GM12878 (cell line): ENCODE measurements around the gene MORN4. TPM values are rescaled to one million over a fixed set of nuclear protein-coding genes. Genes with fewer than 3 reads are reported as not detected.

Experiments
- ATAC-seq: fragments of 200-7000 bp; cut with Tn5 transposase; 3 replicates; pipeline ENCODE4 v1.9.1; 2020; ENCODE audit warnings: mild to moderate bottlenecking, moderate library complexity
- BruUV-seq: library from RNA; stranded (reverse); fragments of 400-500 nt; replicated peaks from 2 replicates; lab custom pipeline; 2021; lab: Mats Ljungman, UMichigan
- CTCF ChIA-PET: fragments of 300-600 bp; sonication (Branson Sonifier 250); formaldehyde crosslinking; extraction: SDS; loops from one replicate; lab custom pipeline; 2021; ENCODE audit warnings: inconsistent platforms; lab: Yijun Ruan, JAX
- POLR2A ChIA-PET: fragments of 350-600 bp; formaldehyde crosslinking; extraction: SDS; loops from one replicate; lab custom pipeline; 2021; ENCODE audit warnings: inconsistent platforms; lab: Charles Lee
- RAD21 ChIA-PET: fragments of 300-600 bp; sonication (Branson Sonifier 250); formaldehyde crosslinking; loops from one replicate; lab custom pipeline; 2023; ENCODE audit warnings: antibody characterized with exemption; ENCODE audit not compliant: unreplicated experiment; lab: Charles Lee
- SMC1A ChIA-PET: fragments of 300-600 bp; sonication (Branson Sonifier 250); formaldehyde crosslinking; loops from one replicate; lab custom pipeline; 2023; ENCODE audit not compliant: unreplicated experiment, uncharacterized antibody; lab: Charles Lee
- DNase-seq: peaks from one replicate; pipeline ENCODE4 v3.0.0-alpha.2; 2011; ENCODE audit warnings: low read depth, low spot score
- FAIRE-seq: peaks from 3 replicates; lab custom pipeline; 2011; peaks lifted over from hg19 to GRCh38; lab: Jason Lieb, UNC
- H2AFZ ChIP-seq: 2 replicates; pipeline ENCODE4 v1.6.0; 2011; ENCODE audit warnings: low read depth, low read length, control low read depth; ENCODE audit not compliant: control insufficient read depth
- H3K27ac ChIP-seq: 2 replicates; pipeline ENCODE4 v1.5.1; 2011; ENCODE audit warnings: control low read depth; ENCODE audit not compliant: control insufficient read depth, insufficient read depth
- H3K27me3 ChIP-seq, 2 experiments: replicated peaks in 1 of 2; 2 replicates each; pipeline versions ENCODE4 v1.6.0 to v1.6.1; 2011; ENCODE audit warnings: low read length in 1 of 2; ENCODE audit not compliant: control insufficient read depth in 2 of 2, insufficient read depth in 2 of 2
- H3K36me3 ChIP-seq, 2 experiments: 2 replicates each; pipeline ENCODE4 v1.5.1; 2011; ENCODE audit warnings: low read length in 1 of 2; ENCODE audit not compliant: control insufficient read depth in 2 of 2, insufficient read depth in 2 of 2
- H3K4me1 ChIP-seq: 2 replicates; pipeline ENCODE4 v1.6.1; 2011; ENCODE audit warnings: mild to moderate bottlenecking, low read length, moderate library complexity, mixed read lengths; ENCODE audit not compliant: control insufficient read depth, insufficient read depth
- H3K4me2 ChIP-seq: 2 replicates; pipeline ENCODE4 v1.6.0; 2011; ENCODE audit warnings: control low read depth; ENCODE audit not compliant: control insufficient read depth, insufficient read depth
- H3K4me3 ChIP-seq: fragments of 200-600 bp; sonication (generic); 2 replicates; pipeline ENCODE4 v1.5.1; 2016
- H3K79me2 ChIP-seq: 2 replicates; pipeline ENCODE4 v1.6.0; 2011; ENCODE audit warnings: low read length; ENCODE audit not compliant: control insufficient read depth, insufficient read depth
- H3K9ac ChIP-seq: 2 replicates; pipeline ENCODE4 v1.8.0; 2011; ENCODE audit warnings: low read length, control low read depth, mixed read lengths; ENCODE audit not compliant: control insufficient read depth, insufficient read depth
- H3K9me3 ChIP-seq: replicated peaks from 3 replicates; pipeline ENCODE4 v1.5.1; 2011; ENCODE audit warnings: mild to moderate bottlenecking, low read length; ENCODE audit not compliant: control insufficient read depth, insufficient read depth
- H4K20me1 ChIP-seq: 2 replicates; pipeline ENCODE4 v1.6.0; 2011; ENCODE audit not compliant: control insufficient read depth, insufficient read depth
- ASH2L ChIP-seq: fragments of 300-600, 200-600 bp; sonication (generic); IDR thresholded peaks from 2 replicates; pipeline ENCODE4 v1.6.1; 2017; ENCODE audit warnings: low read depth, mild to moderate bottlenecking, borderline replicate concordance
- IKZF1 ChIP-seq: fragments of 450-650 bp; conservative IDR thresholded peaks from 2 replicates; pipeline ENCODE4 v1.6.1; 2017; ENCODE audit warnings: antibody characterized with exemption, mild to moderate bottlenecking
- KAT2A ChIP-seq: conservative IDR thresholded peaks from 2 replicates; pipeline ENCODE4 v1.6.1; 2011; ENCODE audit warnings: low read depth, low read length; ENCODE audit not compliant: control insufficient read depth
- LARP7 ChIP-seq: fragments of 450-650 bp; IDR thresholded peaks from 2 replicates; pipeline ENCODE4 v1.6.1; 2017; ENCODE audit warnings: mild to moderate bottlenecking
- PML ChIP-seq: IDR thresholded peaks from 2 replicates; pipeline ENCODE4 v1.6.1; 2012; ENCODE audit warnings: low read length, inconsistent platforms
- TCF7 ChIP-seq: IDR thresholded peaks from 2 replicates; pipeline ENCODE4 v1.6.1; 2014; ENCODE audit warnings: antibody characterized with exemption, borderline replicate concordance
- WGBS: methylation state at CpG from one replicate; pipeline ENCODE4 v1.1.6; 2016; ENCODE audit warnings: low lambda C conversion rate; ENCODE audit not compliant: insufficient replicate concordance, insufficient coverage; ENCODE audit errors: missing lambda C conversion rate; 5-methylcytosine and 5-hydroxymethylcytosine counted together
- in situ Hi-C: fragments of 300-500 bp; cut with MboI; formaldehyde crosslinking; loops from 9 replicates; pipeline ENCODE4 v1.14.3; 2018; ENCODE audit warnings: mixed read lengths
- intact Hi-C: fragments of 100-400 bp; cut with micrococcal nuclease; formaldehyde crosslinking; loops from one replicate; pipeline ENCODE4 v1.14.2; 2022; ENCODE audit not compliant: unreplicated experiment
- polyA plus RNA-seq, 11 experiments: library from polyadenylated mRNA; depleted of rRNA in 4 of 11; unstranded in 6 of 11; stranded (reverse) in 5 of 11; fragments of >200 nt; fragmentation: Nextera tagmentation in 4 of 11; fragmentation: Illumina TruSeq in 1 of 11; extraction: Ambion mirVana in 4 of 11; extraction: Trizol in 1 of 11; gene quantifications; 1 replicate in 1 of 11; 2 replicates in 10 of 11; pipeline versions ENCODE4 v1.2.1 to v1.2.3, GENCODE V29; 2011 to 2016; ENCODE audit warnings: inconsistent platforms in 2 of 11, missing spikeins in 2 of 11, low read depth in 1 of 11
- total RNA-seq, 4 experiments: library from RNA; depleted of rRNA in 3 of 4; stranded (reverse); fragments of >200 nt in 3 of 4; fragmentation: Illumina TruSeq in 1 of 4; extraction: Trizol in 1 of 4; gene quantifications; 2 replicates each; pipeline versions ENCODE4 v1.2.1 to v1.2.3, GENCODE V29; 2013 to 2021
- TF ChIP-seq, protein P1 (sequence below): IDR thresholded peaks from 2 replicates; pipeline ENCODE4 v1.6.1; 2011; ENCODE audit warnings: borderline replicate concordance, low read depth, mild to moderate bottlenecking, moderate library complexity, low read length; ENCODE audit not compliant: insufficient read depth, poor library complexity, severe bottlenecking

Gene MORN4
- total and polyA plus RNA-seq, 10 of the 15 experiments (the other 5 are each of a cell fraction or from before 2014, with no cell fraction given), result 1.3 to 5.5 (median 2.6) TPM

DNA sequence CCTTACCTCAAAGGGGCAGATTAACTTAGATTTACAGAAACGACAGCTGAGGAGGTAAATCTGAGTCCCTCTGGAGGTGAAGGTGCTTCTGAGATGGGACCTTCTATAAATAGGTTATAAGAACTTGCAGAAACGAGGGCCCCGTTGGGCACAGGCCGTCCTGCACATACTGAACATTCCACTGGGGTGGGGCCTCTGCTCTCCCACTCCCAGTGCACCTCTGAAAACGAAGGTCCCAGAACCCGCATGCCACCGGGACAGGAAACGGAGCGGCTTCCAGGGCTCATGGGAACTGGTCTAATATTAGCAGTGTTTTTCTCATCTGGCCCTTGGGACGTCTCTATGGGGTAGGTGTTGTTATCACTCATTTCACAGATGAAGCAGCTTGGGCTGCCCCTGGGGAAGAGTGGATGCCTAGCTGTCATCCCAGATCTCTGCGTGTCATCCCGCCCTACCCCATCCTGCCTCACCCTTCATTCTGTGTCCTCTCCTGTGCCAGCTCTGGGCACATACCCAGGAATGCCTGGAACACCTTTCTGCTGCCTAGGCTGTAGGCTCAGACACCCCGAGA, 24.2 kb downstream of the MORN4 start:
- WGBS, result 46% methylated on average over 13 of the region's 13 CpGs

More for the DNA sequence above, 24.2 kb downstream of the MORN4 start:
- no peak for FAIRE-seq
- POLR2A ChIA-PET, result no interaction called here
- H3K4me2 ChIP-seq, result no peak overlapping the region
- no peak overlapping the region for H3K27ac ChIP-seq
- H3K79me2 ChIP-seq, result no peaks in the 10 kb centered on the region
- no peak for ATAC-seq
- in situ Hi-C loops (no loop called here), intact Hi-C loops (no loop called here)
- SMC1A ChIA-PET, result interaction anchor here (1.0 to 1.5 kb wide), 2 partner anchors 16 to 57 kb away, joined by 3 read pairs; no protein-coding TSS in a partner anchor
- H4K20me1 ChIP-seq, result no peaks in the 10 kb centered on the region
- no peaks in the 10 kb centered on the region for H3K9me3 ChIP-seq
- H3K4me1 ChIP-seq, result no peaks in the 10 kb centered on the region
- H3K9ac ChIP-seq, result no peak overlapping the region
- CTCF ChIA-PET, result interaction anchor here (1.5 to 3.0 kb wide), 3 partner anchors 33 to 55 kb away, joined by 3 to 14 read pairs (median 7); partner anchors contain the start of gene ANKRD2
- H3K27me3 ChIP-seq, result no peaks in the 10 kb centered on the region
- DNase-seq, result no peak
- no TSS peak for BruUV-seq
- H2AFZ ChIP-seq, result no peak overlapping the region
- RAD21 ChIA-PET, result interaction anchor here (1.1 kb wide), 1 partner anchor 37 kb away, joined by 6 read pairs; the partner anchor contains the start of gene ANKRD2
- TF ChIP-seq ASH2L (no peak), LARP7 (no peak), PML (no peak), TCF7 (no peak), IKZF1 (no peak), KAT2A (no peak)
- TF ChIP-seq, protein P1, sequence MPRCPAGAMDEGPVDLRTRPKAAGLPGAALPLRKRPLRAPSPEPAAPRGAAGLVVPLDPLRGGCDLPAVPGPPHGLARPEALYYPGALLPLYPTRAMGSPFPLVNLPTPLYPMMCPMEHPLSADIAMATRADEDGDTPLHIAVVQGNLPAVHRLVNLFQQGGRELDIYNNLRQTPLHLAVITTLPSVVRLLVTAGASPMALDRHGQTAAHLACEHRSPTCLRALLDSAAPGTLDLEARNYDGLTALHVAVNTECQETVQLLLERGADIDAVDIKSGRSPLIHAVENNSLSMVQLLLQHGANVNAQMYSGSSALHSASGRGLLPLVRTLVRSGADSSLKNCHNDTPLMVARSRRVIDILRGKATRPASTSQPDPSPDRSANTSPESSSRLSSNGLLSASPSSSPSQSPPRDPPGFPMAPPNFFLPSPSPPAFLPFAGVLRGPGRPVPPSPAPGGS, result no peak
- no peak overlapping the region for H3K4me3 ChIP-seq
- H3K36me3 ChIP-seq, result no peaks in the 10 kb centered on the region
